Measurements from ENCODE around the gene DEXI. TPM values are rescaled to one million over a fixed set of nuclear protein-coding genes. Genes with fewer than 3 reads are reported as not detected.
"Not testable (repeated sequence)": the region's sequence is repeated elsewhere in the genome, so short reads cannot be mapped to it uniquely, and the experiment has no call there.

Gene DEXI
- total RNA-seq, 1 experiment from 2014 or later = 23.7 TPM

DNA sequence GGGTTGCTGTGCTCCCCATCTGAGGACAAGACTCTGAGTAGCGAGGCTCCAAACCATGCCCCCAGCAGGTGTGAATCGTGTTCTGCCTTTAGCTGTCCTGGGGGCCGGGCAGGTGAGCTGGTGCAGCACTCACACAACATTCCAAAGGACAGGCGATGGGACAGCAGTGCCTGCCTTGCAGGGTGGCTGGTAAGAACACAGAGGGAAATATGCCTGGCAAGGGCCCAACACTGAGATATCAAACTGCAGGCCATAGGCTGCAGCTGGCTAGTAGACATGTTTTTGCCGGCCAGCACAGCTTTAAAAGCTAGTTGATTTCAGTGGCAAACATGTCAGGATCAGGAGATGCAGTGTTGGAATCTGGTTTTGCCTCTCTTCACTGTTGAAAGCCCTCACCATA, 25.7 kb upstream of the DEXI start:
- H3K36me3 ChIP-seq (ENCODE audit: control insufficient read depth, insufficient read depth, low read length) = no peaks in the 10 kb centered on the region; the same call in none of the 2 replicates
- Mint-ChIP-seq H3K4me1 (ENCODE audit: low read depth, unreplicated experiment) (no peaks in the 10 kb centered on the region), H3K9me3 (ENCODE audit: unreplicated experiment) (no peaks in the 10 kb centered on the region), H3K4me3 (ENCODE audit: unreplicated experiment) (no peak overlapping the region), H3K27me3 (ENCODE audit: insufficient read depth, unreplicated experiment) (no peaks in the 10 kb centered on the region), H3K27ac (ENCODE audit: unreplicated experiment) (no peak overlapping the region), H3K36me3 (ENCODE audit: insufficient read depth, unreplicated experiment) (peaks cover 11% of the 10 kb centered on the region)
- H3K9me3 ChIP-seq = no peaks in the 10 kb centered on the region
- BruUV-seq (replicated peaks) = no TSS peak
- no peak for DNase-seq
- H3K4me1 ChIP-seq = 0 out of 2 replicates have a peak, but pooled peaks cover 3% of the 10 kb centered on the region
- CTCF ChIA-PET = interaction anchor here (0.6 to 2.2 kb wide), 2 partner anchors 287 to 1221 kb away, joined by 4 to 9 read pairs; partner anchors contain the start of gene SOCS1
- H3K27me3 ChIP-seq (replicated peaks; ENCODE audit: control insufficient read depth, insufficient read depth, low read length) = no peaks in the 10 kb centered on the region
- TF ChIP-seq, protein P1, sequence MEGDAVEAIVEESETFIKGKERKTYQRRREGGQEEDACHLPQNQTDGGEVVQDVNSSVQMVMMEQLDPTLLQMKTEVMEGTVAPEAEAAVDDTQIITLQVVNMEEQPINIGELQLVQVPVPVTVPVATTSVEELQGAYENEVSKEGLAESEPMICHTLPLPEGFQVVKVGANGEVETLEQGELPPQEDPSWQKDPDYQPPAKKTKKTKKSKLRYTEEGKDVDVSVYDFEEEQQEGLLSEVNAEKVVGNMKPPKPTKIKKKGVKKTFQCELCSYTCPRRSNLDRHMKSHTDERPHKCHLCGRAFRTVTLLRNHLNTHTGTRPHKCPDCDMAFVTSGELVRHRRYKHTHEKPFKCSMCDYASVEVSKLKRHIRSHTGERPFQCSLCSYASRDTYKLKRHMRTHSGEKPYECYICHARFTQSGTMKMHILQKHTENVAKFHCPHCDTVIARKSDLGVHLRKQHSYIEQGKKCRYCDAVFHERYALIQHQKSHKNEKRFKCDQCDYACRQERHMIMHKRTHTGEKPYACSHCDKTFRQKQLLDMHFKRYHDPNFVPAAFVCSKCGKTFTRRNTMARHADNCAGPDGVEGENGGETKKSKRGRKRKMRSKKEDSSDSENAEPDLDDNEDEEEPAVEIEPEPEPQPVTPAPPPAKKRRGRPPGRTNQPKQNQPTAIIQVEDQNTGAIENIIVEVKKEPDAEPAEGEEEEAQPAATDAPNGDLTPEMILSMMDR (IDR thresholded peaks at IDR 0.05; ENCODE audit: insufficient read depth in 1 of 2, low read depth in 1 of 2, low read length in 1 of 2, severe bottlenecking in 1 of 2, unreplicated experiment in 1 of 2) = no peak
- POLR2A ChIA-PET = no interaction called here
- intact Hi-C loops (cut with micrococcal nuclease; ENCODE audit: unreplicated experiment) = no loop called here
- H3K4me3 ChIP-seq (ENCODE audit: low read depth, low read length) = no peak overlapping the region

- H3K9me3 ChIP-seq; H3K27me3 Mint-ChIP-seq (ENCODE audit: insufficient read depth, unreplicated experiment); CTCF ChIA-PET; BruUV-seq (replicated peaks); H3K4me3 ChIP-seq (ENCODE audit: low read depth, low read length); DNase-seq; H3K9me3 Mint-ChIP-seq (ENCODE audit: unreplicated experiment); H3K36me3 ChIP-seq (ENCODE audit: control insufficient read depth, insufficient read depth, low read length); H3K4me1 ChIP-seq; H3K4me3 Mint-ChIP-seq (ENCODE audit: unreplicated experiment); POLR2A ChIA-PET; H3K27me3 ChIP-seq (replicated peaks; ENCODE audit: control insufficient read depth, insufficient read depth, low read length); H3K27ac Mint-ChIP-seq (ENCODE audit: unreplicated experiment); intact Hi-C loops (cut with micrococcal nuclease; ENCODE audit: unreplicated experiment); H3K4me1 Mint-ChIP-seq (ENCODE audit: low read depth, unreplicated experiment): not testable (repeated sequence)
- H3K36me3 Mint-ChIP-seq (ENCODE audit: insufficient read depth, unreplicated experiment) = peaks cover 15% of the 10 kb centered on the region
Measured at GRCh38 chr16:10966559-10966958, 24.3 kb upstream of the DEXI start.

DNA sequence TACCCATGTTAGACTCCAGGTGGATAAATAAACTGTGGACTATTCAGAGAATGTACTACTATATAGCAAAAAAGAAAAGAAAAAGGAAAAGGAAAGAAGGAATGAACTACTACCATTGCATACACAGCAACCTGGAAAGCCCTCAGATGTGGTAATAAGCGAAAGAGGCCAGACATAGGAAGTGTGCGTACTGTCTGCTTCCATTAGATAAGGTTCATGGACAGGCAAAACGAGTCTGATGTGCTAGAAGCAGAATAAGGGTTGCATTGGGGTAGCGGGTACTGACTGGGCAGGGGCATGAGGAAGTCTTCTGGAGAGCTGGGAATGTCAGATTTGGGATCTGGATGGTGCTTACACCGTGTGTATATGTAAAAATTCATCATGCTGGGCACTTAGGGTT, 23.9 kb upstream of the DEXI start:
- intact Hi-C loops (cut with micrococcal nuclease; ENCODE audit: unreplicated experiment) = no loop called here
- Histone ChIP-seq H3K4me1 (no peaks in the 10 kb centered on the region), H3K4me3 (ENCODE audit: low read depth, low read length) (no peak overlapping the region), H3K27me3 (replicated peaks; ENCODE audit: control insufficient read depth, insufficient read depth, low read length) (no peaks in the 10 kb centered on the region), H3K36me3 (ENCODE audit: control insufficient read depth, insufficient read depth, low read length) (no peaks in the 10 kb centered on the region; the same call in 1 of the 2 replicates), H3K9me3 (no peaks in the 10 kb centered on the region)
- Mint-ChIP-seq H3K9me3 (ENCODE audit: unreplicated experiment) (no peaks in the 10 kb centered on the region), H3K36me3 (ENCODE audit: insufficient read depth, unreplicated experiment) (peaks cover 15% of the 10 kb centered on the region), H3K4me1 (ENCODE audit: low read depth, unreplicated experiment) (no peaks in the 10 kb centered on the region), H3K27ac (ENCODE audit: unreplicated experiment) (no peak overlapping the region), H3K4me3 (ENCODE audit: unreplicated experiment) (no peak overlapping the region), H3K27me3 (ENCODE audit: insufficient read depth, unreplicated experiment) (no peaks in the 10 kb centered on the region)
- no peak for DNase-seq
- TF ChIP-seq, protein P1 (IDR thresholded peaks at IDR 0.05; ENCODE audit: insufficient read depth in 1 of 2, low read depth in 1 of 2, low read length in 1 of 2, severe bottlenecking in 1 of 2, unreplicated experiment in 1 of 2) = no peak
- POLR2A ChIA-PET = no interaction called here
- BruUV-seq (replicated peaks) = no TSS peak
- CTCF ChIA-PET = interaction anchor here (0.6 kb wide), 1 partner anchor 212 kb away, joined by 5 read pairs; no protein-coding TSS in a partner anchor

Measured in Caco-2 (cell line).